Stimulated activated CD8-positive, alpha-beta memory T cell treated with anti-CD3 and anti-CD28 coated beads, Interleukin-4, amount 100 ng/mL, for 4 hours (primary cell): ENCODE results near the gene RHOB.
"Not testable (repeated sequence)": the region's sequence is repeated elsewhere in the genome, so short reads cannot be mapped to it uniquely, and the experiment has no call there.

Source experiments
- DNase-seq, 2 donors: peaks; one replicate each; pipeline ENCODE4 v3.0.0-alpha.2; 2020; ENCODE audit warnings: low read depth in 2 of 2, low spot score in 1 of 2

The RHOB gene

GRCh38 chr2:20422402-20423271 is 24.2 kb upstream of the RHOB start:
- DNase-seq, result no peak

GRCh38 chr2:20423359-20423758 is 23.5 kb upstream of the RHOB start:
- DNase-seq, result no peak

GRCh38 chr2:20423847-20424246 is 23.0 kb upstream of the RHOB start:
- DNase-seq, result no peak

- no peak for DNase-seq
Observed at GRCh38 chr2:20424300-20425290, 22.3 kb upstream of the RHOB start.

GRCh38 chr2:20425371-20425881 is 21.4 kb upstream of the RHOB start:
- no peak for DNase-seq

GRCh38 chr2:20425884-20426283 is 21.0 kb upstream of the RHOB start:
- DNase-seq, result no peak

GRCh38 chr2:20427931-20428526 is 18.8 kb upstream of the RHOB start:
- no peak for DNase-seq

- no peak for DNase-seq
Observed at GRCh38 chr2:20428717-20429490, 18.0 kb upstream of the RHOB start.

- DNase-seq, result no peak
Observed at GRCh38 chr2:20429528-20429927, 17.3 kb upstream of the RHOB start.

GRCh38 chr2:20430035-20430434 is 16.8 kb upstream of the RHOB start:
- no peak for DNase-seq

GRCh38 chr2:20430461-20431300 is 16.2 kb upstream of the RHOB start:
- no peak for DNase-seq

- DNase-seq, result no peak
Observed at GRCh38 chr2:20431301-20431698, 15.6 kb upstream of the RHOB start.

- DNase-seq, result no peak
Observed at GRCh38 chr2:20431772-20432171, 15.1 kb upstream of the RHOB start.

GRCh38 chr2:20432714-20433113 is 14.2 kb upstream of the RHOB start:
- DNase-seq, result no peak

- DNase-seq, result no peak
Observed at GRCh38 chr2:20433249-20433648, 13.6 kb upstream of the RHOB start.

GRCh38 chr2:20433946-20434553 is 12.8 kb upstream of the RHOB start:
- no peak for DNase-seq

GRCh38 chr2:20434588-20435294 is 12.1 kb upstream of the RHOB start:
- no peak for DNase-seq

- not testable (repeated sequence) for DNase-seq
Observed at GRCh38 chr2:20435456-20435855, 11.4 kb upstream of the RHOB start.
